Panc1 (cell line): Measurements from ENCODE around the gene OR56A5. TPM values are rescaled to one million over a fixed set of nuclear protein-coding genes. Genes with fewer than 3 reads are reported as not detected.

Source experiments
- ATAC-seq: fragments of 200-7000 bp; cut with Tn5 transposase; 2 replicates; pipeline ENCODE4 v1.9.1; 2020; ENCODE audit warnings: mild to moderate bottlenecking, moderate library complexity
- BruUV-seq: library from RNA; stranded (reverse); fragments of 400-500 nt; replicated peaks from 2 replicates; lab custom pipeline; 2021; lab: Mats Ljungman, UMichigan
- CTCF ChIA-PET: fragments of 300-600 bp; sonication (Branson Sonifier 250); formaldehyde crosslinking; loops from one replicate; lab custom pipeline; 2022; ENCODE audit warnings: antibody characterized with exemption; lab: Charles Lee
- POLR2A ChIA-PET: fragments of 300-600 bp; sonication (Branson Sonifier 250); formaldehyde crosslinking; loops from one replicate; lab custom pipeline; 2022; ENCODE audit warnings: antibody characterized with exemption; lab: Charles Lee
- DNase-seq: peaks from one replicate; pipeline ENCODE4 v3.0.0-alpha.2; 2010; ENCODE audit warnings: low read depth, low spot score
- H3K27ac ChIP-seq: 2 replicates; pipeline ENCODE4 v1.5.1; 2011; ENCODE audit warnings: mild to moderate bottlenecking, low read length, inconsistent platforms
- H3K27me3 ChIP-seq: fragments of 200-500 bp; sonication (Bioruptor generic); 2 replicates; pipeline ENCODE4 v1.6.0; 2014; ENCODE audit warnings: low read length, inconsistent platforms; ENCODE audit not compliant: control insufficient read depth, insufficient read depth
- H3K36me3 ChIP-seq: fragments of 200-500 bp; sonication (Bioruptor generic); 2 replicates; pipeline ENCODE4 v1.5.1; 2014; ENCODE audit warnings: inconsistent platforms, mild to moderate bottlenecking, low read length, moderate library complexity; ENCODE audit not compliant: control insufficient read depth, insufficient read depth
- H3K4me1 ChIP-seq: 2 replicates; pipeline ENCODE4 v1.5.1; 2011; ENCODE audit warnings: inconsistent platforms, mild to moderate bottlenecking, low read length, moderate library complexity; ENCODE audit not compliant: control insufficient read depth, insufficient read depth
- H3K4me3 ChIP-seq, 2 experiments: 2 replicates each; pipeline ENCODE4 v1.5.1; 2011 to 2012; ENCODE audit warnings: low read depth in 2 of 2, low read length in 2 of 2, mild to moderate bottlenecking in 2 of 2, inconsistent platforms in 1 of 2, moderate library complexity in 1 of 2
- H3K9me3 ChIP-seq: fragments of 200-500 bp; sonication (Bioruptor generic); 2 replicates; pipeline ENCODE4 v1.5.1; 2014; ENCODE audit warnings: low read depth, mild to moderate bottlenecking, inconsistent platforms, low read length, moderate library complexity; ENCODE audit not compliant: control insufficient read depth, insufficient read depth
- CTCF ChIP-seq: fragments of 450-650 bp; IDR thresholded peaks from 2 replicates; pipeline ENCODE4 v1.5.1; 2017; ENCODE audit warnings: mild to moderate bottlenecking
- POLR2AphosphoS5 ChIP-seq: IDR thresholded peaks from 2 replicates; pipeline ENCODE4 v1.6.1; 2012; ENCODE audit warnings: mild to moderate bottlenecking, low read depth, low read length, moderate library complexity
- REST ChIP-seq, 2 experiments: IDR thresholded peaks; 2 replicates each; pipeline ENCODE4 v1.6.1; 2011 to 2012; ENCODE audit warnings: low read depth in 2 of 2, control low read depth in 1 of 2, low read length in 1 of 2, mild to moderate bottlenecking in 1 of 2, moderate library complexity in 1 of 2; ENCODE audit not compliant: insufficient read depth in 1 of 2
- SIN3A ChIP-seq: IDR thresholded peaks from 2 replicates; pipeline ENCODE4 v1.6.1; 2012; ENCODE audit warnings: low read depth, mild to moderate bottlenecking, low read length, moderate library complexity, borderline replicate concordance; ENCODE audit not compliant: insufficient read depth
- TCF7L2 ChIP-seq: IDR thresholded peaks from 2 replicates; pipeline ENCODE4 v1.6.1; 2011; ENCODE audit warnings: mild to moderate bottlenecking, low read depth, low read length, inconsistent platforms
- in situ Hi-C: cut with HindIII; loops from 2 replicates; pipeline ENCODE4 v1.10.0; 2016; ENCODE audit warnings: low sequenced_read_pairs, low pct_unique_long_range_greater_than_20kb
- intact Hi-C: fragments of 100-400 bp; cut with micrococcal nuclease; formaldehyde crosslinking; loops from one replicate; pipeline ENCODE4 v1.10.0; 2022; ENCODE audit not compliant: unreplicated experiment
- total RNA-seq: library from RNA; stranded (reverse); gene quantifications from one replicate; pipeline ENCODE4 v1.2.1, GENCODE V29; 2021; ENCODE audit not compliant: unreplicated experiment

Gene OR56A5
- total RNA-seq, 1 experiment from 2014 or later, result not detected

GRCh38 chr11:5923794-5924193, 44.5 kb downstream of the OR56A5 start:
- TF ChIP-seq TCF7L2 (no peak), REST (IDR thresholded peaks at IDR 0.05; ENCODE audit: insufficient read depth in 1 of 2, low read depth in 2 of 2, low read length in 1 of 2) (no peak), POLR2AphosphoS5 (no peak), CTCF (no peak), SIN3A (no peak)
- BruUV-seq, result no TSS peak
- Histone ChIP-seq H3K9me3 (no peaks in the 10 kb centered on the region), H3K27me3 (no peaks in the 10 kb centered on the region), H3K36me3 (no peaks in the 10 kb centered on the region), H3K27ac (no peak overlapping the region), H3K4me3 (no peak overlapping the region), H3K4me1 (no peaks in the 10 kb centered on the region)
- POLR2A ChIA-PET, result no interaction called here
- ATAC-seq, result no peak
- intact Hi-C loops, result no loop called here
- no peak for DNase-seq
- CTCF ChIA-PET, result no interaction called here
- in situ Hi-C loops, result no loop called here

- in situ Hi-C loops, result no loop called here
Measured at GRCh38 chr11:5923427-5923776, 44.9 kb downstream of the OR56A5 start.

More at GRCh38 chr11:5923427-5923776, 44.9 kb downstream of the OR56A5 start:
- Histone ChIP-seq H3K27ac (no peak overlapping the region), H3K27me3 (no peaks in the 10 kb centered on the region), H3K4me3 (no peak overlapping the region), H3K36me3 (no peaks in the 10 kb centered on the region), H3K4me1 (no peaks in the 10 kb centered on the region), H3K9me3 (no peaks in the 10 kb centered on the region)
- TF ChIP-seq POLR2AphosphoS5, result no peak
- no peak for TF ChIP-seq SIN3A
- TF ChIP-seq CTCF, result no peak
- no peak for TF ChIP-seq REST (IDR thresholded peaks at IDR 0.05; ENCODE audit: insufficient read depth in 1 of 2, low read depth in 2 of 2, low read length in 1 of 2)
- TF ChIP-seq TCF7L2, result no peak
- BruUV-seq, result no TSS peak
- CTCF ChIA-PET, result no interaction called here
- POLR2A ChIA-PET, result no interaction called here
- ATAC-seq, result no peak
- intact Hi-C loops, result no loop called here
- DNase-seq, result no peak
